Kidney capillary endothelial cell (primary cell): Measurements from ENCODE around the gene AGBL4.

Experiments
- DNase-seq: peaks from one replicate; pipeline ENCODE4 v3.0.0-alpha.2; 2018; ENCODE audit warnings: low spot score

The AGBL4 gene

DNA sequence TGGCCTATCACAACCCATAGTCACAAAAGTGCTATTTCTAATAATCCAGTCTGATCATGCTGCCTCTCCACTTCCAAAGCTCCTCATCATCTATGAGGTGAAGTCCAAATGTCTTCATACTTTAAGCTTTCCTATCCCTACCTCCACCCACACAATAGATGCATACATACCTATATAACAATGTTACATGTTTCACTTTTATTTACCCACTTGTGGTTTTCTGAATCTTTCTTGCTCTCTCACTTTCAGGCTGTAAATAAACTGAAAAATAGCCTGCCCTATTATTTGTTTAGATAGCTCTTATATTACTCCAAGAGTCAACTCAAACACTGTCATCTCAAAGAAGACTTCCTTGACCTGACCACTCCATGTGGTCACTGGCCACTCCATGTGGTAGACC is 840.3 kb downstream of the AGBL4 start:
- no peak for DNase-seq

DNA sequence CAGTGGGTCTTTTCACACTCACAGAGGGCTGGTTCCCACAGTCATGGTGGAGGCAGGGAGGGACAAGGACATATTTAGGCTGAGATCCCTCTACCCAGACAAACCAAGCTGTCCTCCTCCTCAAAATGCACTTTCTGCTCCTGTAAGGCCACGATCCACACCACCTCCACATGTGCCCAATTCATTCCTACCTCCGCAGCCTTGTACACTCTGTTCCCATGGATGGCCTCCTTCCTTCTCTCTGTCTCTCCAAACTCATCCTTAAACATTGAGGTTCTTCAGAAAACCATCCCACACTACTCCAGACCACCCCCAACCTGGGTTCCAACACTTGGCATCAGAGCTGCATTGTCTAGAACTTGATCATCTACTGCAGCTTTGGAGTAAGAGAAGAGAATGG is 842.7 kb downstream of the AGBL4 start:
- no peak for DNase-seq

DNA sequence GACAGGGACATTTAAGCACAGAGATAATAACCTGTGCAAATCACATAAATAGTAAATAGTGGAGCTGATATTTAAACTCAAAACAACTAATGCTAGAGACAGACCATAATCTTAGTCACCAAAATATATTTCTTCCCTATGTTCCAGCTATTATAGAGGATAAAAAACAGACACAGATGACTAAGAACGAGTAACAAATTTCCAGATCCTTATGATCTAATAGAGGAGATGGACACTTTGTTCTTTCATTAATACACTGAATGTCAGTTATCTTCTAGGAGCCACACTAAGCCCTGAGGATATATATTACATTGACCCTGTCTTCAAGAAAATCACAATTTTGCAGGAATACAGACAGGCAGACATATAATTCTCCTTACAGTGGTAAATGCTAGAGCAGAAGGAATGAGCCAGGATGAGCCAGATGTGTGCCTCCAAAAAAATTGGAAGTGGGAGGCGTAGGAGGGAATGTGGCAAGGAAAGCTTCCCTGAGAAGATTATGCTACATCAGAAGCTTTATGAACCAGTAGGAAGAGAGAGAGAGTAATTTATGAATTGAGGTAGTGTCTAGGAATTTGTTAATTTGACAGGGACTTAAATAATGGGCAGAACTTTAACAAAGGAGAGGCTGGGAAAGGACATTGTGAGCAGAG is 851.7 kb downstream of the AGBL4 start:
- no peak for DNase-seq

DNA sequence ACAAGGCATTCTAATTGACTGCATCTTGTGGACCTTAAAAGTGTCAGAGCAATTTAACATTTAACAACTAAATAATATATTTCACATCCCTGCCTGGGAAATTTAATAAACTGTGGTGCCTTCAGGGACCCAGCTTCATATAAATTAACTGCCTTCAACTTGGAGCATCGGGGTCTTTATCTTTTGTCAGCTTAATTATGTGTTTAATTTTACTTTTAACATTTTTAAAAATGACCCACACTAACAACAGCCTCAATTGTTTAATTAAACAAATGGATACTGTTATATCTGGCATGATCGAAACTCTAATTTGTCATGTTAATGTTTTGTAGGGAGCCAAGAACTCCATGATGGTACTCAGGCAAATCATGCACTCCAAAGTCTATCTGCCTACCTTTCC is 857.7 kb downstream of the AGBL4 start:
- no peak for DNase-seq

DNA sequence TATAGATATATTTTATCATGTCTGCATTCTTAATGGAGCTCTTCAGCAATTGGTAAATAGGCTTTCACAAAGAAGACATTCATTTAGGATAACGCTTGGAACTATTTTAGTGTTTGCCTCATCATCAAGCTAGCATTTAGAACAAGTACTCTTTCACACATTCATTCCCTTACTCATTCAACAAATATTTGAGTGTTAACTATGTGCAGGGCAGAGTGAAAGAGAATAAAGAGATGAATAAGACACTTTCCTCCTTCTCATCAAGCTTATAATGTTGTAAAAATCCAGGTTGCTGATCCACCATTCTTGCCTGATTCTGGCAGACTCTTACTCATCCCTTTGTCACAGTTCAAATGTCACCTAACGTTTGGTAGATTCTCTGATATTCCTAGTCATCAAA is 860.7 kb downstream of the AGBL4 start:
- DNase-seq: no peak

DNA sequence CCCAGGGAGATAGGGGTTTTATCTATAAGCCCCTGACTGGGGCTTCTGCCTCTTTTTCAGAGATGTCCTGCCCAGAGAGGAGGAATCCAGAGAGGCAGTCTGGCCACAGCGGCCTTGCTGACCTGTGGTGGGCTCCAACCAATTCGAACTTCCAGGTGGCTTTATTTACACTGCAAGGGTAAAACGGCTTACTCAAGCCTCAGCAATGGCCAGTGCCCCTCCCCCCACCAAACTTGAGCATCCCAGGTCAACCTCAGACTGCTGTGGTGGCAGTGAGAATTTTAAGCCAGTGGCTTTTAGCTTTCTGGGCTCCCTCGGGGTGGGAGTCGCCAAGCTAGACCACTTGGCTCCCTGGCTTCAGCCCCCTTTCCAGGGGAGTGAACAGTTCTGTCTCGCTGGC is 863.1 kb downstream of the AGBL4 start:
- no peak for DNase-seq

DNA sequence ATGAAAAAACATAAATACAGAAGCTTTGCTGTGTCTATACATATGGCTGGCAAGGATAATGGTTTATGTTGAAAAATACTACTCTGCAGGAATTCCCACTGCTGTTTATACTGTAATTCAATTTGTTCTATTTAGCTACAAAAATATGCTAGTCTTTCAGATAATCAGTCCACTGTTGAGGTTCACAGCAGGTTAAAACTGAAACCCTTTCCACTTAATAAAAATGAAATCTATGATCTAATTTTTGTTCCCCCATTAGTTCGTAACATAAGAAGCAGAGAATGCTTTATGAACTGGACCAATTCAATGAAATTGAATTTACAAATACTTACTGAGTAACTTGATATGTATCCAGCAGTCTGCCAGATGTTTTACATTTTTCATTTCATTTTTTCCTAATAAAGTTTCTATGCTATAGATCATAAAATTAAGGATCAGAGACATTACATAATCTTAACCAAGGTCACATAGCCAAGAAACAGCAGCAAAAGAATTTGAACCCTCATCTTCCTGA is 887.0 kb downstream of the AGBL4 start:
- DNase-seq: no peak

DNA sequence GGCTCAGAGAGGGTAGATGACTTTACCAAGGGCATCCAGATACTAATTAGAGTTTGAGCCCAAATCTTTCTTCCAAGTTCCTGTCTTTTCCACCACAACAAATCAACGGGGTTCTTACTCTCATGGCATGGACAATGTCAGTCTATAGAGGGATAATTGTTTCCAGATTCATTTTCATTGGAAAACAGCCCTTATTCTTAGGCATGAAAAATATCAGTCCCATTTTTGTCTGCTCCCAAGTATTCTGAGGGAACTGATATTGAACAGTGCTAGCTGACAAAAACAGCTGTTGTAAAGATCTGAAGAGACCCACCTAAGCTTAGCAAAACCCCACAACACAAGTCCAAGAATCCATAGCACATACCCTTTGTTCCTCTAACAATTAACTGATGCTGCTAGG is 898.0 kb downstream of the AGBL4 start:
- no peak for DNase-seq

DNA sequence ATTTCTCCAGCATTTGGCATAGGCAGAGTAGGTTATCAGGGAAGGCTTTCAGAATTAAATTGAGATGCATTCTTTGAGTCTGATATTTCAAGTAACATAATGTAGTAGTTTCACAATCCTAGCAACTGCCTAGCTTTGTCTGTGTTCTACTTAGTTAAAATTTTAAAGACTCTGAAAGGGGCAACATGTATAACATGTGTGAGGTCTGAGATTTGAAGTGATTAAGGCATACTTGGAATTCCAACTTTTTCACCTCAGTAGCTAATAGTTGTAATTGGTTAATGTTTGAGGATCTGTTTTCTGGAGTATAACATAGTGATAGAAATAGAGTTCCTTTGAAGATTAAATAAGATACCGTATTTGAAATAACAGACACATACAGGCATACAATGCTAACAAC is 911.8 kb downstream of the AGBL4 start:
- no peak for DNase-seq

DNA sequence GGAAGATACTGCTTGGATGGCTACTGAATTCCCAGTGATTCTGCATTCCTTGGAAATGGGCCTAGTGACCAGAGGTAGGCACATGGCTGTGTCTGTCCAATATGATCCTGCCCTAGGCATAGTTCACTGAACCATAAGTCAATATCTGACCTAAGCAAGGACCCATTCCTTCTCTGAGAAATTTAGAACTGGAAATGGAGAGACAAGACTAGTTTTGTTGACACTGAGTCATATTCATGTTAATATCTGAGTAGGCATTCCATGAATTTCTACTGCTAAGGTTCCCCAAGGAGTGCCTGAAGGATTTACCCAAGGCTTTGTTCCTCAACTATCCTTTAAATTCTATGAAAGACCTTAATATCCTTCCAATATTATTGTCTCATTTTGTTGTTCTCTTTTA is 917.3 kb downstream of the AGBL4 start:
- no peak for DNase-seq

DNA sequence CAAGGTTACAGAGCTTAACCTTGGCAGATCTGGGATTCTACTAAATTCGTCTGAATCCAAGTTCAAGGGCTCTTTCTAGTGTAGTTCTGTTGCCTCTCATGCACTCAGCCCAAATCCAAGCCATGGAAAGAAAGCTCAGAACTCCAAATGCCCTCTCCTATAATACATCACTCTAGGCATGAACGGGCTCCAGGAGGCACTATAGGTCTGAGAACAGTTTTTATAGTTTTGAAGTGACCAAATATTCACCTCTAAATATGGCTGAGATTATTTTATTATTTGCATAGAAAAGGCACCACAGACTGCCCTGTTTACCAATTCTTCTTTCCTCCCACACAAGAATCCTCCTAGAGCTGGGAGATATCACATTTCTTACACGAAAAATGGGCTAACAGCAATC is 919.2 kb downstream of the AGBL4 start:
- no peak for DNase-seq

DNA sequence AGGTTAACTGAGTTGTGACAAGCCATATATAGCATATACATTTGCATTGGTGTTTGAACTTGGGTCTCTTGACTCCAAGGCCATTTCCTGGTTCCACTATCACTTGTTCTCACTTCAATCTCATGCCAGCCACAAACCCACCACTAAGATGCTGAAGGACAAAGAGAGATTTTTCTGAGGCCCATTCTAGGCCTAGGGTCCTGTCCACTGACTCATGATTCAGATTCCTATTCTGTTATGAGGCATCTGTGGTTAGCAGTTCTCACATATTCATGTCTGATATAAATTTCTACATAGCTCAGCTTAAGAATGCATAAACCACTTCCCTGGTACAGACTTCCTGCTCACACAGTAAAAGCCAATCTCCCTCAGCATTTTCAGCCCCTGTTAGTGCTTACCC is 921.0 kb downstream of the AGBL4 start:
- DNase-seq: no peak

DNA sequence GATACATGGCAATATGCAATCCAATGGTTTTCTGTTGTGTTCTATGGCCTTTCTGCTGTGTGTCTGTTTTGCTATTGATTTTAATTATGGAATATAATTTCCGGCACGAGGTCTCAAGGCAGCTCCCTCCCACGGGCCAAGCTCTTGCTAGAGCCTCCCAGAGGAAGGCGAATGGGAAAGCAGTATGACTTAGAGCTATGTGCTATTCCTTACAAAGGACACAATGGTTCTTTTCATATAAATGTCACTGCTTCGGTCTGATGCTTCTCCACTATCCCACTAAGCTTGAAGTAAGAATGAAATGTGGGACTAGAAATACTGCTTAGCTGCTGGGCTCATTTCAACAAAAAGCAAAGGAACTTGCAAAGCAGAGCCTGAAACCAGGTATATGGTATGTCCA is 924.9 kb downstream of the AGBL4 start:
- DNase-seq: no peak

DNA sequence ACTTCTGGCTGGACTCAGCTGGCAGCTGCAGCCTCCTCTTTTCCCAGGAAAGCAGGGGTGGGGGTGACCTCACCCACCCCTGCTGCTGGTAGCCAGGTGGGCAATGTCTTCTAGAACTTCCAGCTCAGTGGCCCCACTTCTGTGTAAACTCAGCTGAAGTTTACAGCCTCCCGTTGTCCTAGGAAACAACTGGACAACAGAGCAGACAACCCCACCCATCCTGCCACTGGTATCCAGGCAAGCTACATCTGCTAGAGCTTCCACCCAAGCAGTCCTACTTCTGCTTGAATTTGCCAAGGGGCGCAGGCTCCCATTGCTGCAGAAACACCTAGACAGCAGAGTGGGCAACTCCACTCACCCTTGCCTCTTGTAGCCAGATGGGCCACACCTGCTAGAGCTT is 937.4 kb downstream of the AGBL4 start:
- no peak for DNase-seq

DNA sequence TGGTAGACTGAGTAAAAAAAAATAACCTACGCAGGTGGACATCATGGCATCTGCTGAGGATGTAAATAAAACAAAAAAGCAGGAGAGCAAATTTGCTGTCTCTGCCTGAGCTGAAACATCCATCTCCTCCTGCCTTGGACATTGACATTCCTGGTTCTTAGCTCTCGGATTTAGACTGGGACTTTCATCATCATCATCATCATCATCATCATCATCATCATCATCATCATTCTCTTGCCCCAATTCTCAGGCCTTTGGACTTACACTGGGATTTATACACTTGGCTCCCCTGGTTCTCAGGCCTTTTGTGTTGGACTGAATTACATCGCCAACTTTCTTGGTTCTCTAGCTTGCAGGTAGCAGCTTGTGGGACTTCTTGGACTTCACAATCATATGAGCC is 938.7 kb downstream of the AGBL4 start:
- no peak for DNase-seq

DNA sequence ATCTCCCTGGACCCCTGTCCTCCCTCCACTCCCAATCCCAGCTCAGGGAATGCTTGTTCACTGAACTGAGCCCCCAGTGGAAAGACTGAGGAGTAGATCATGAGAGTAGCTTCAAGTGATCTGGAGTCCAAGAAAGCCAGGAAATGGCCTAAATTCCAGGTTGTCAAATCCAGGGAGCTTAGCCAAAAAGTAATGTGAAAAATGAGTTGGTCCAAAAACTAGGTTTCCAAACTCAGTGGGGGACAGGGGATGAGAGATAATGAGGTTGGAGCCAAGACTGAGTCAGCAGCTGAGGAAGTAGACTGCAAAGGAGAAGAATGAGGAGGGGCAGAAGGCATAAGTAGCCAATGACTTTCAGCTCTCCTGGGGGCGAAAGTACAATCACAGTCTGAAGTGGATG is 963.0 kb downstream of the AGBL4 start:
- no peak for DNase-seq

DNA sequence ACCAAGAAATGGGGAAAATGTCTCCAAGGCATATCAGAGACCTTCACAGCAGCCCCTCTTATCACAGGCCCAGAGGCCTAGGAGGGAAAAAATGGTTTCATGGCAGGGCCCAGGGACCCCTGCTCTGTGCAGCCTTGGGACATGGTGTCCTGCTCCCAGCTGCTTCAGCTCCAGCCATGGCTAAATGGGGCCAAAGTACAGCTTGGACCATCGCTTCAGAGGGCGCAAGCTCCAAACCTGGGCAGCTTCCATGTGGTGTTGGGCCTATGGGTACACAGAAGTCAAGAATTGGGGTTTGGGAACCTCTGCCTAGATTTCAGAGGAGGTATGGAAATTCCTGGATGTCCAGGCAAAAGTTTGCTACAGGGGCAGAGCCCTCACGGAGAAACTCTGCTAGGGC is 964.7 kb downstream of the AGBL4 start:
- no peak for DNase-seq

DNA sequence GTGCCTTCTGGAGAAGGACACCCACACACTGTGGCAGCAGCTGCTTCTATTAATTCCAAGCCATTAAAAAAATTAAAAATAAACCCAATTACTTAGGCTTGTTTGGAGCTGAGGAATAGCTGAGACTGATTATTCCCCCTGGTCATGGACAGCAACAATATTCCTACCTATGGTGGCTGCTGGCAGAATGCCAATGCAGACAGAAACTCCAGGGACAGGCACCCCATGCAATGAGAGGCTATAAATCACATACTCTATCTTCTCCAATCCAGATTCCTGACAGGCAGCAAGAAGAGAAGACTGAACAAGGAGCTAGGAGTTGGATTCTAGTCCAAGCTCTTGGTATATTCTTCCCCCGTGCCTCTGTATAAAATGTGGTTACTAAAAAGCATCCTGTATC is 971.7 kb downstream of the AGBL4 start:
- DNase-seq: no peak

DNA sequence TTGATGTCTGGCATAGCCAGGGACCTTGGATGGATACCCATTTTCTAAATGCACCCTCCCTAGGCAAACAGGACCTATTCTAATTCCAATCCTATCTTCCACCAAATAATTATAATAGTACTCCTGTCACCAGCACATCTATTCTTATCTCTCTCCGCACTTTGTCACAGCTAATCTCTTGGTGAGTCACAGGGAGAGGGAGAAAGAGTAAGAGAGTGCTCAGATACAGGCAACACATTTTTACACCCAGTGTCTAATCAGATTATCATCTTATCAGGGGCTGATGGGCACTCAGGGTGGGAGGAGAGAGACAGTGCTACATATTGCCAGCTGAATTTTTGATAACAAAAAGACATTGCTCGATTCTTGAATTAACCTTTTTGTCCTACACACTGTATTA is 972.1 kb downstream of the AGBL4 start:
- DNase-seq: no peak

DNA sequence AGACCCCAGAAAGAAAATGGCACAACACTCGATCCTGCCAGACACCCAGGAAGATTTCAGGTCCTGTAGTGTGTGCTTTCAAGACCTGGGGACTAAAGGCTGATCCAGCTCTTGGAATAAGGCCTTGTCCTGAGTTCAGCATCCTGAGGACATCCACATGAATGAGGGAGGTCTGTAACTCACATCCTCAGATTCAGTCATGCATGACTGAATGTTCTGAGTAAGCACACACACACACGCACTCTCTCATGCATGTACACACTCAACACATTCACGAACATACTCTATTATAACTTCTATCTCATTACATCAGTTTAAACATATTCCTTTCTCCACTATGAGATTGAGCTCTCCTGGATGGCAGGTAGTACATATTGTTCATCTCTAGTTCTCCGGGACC is 973.7 kb downstream of the AGBL4 start:
- DNase-seq: no peak

DNA sequence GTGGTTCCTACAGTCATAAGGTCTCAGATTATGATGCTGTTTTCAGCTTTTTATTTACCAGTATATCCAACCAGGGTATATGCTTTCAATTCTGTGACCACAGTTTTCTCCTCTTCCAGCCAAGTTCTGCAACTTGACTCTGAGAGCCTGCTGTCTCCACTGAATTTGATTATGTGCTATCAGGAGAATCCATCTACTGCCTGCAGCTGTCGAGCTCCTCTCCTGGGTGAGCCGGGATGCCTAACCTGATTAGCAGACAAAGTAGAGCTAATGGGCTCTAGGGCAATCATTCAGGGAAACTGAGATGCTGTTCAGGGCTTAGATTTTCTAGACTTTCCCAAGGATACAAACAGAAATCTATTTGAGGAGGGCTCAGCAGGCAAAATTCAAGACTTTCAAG is 975.6 kb downstream of the AGBL4 start:
- no peak for DNase-seq

DNA sequence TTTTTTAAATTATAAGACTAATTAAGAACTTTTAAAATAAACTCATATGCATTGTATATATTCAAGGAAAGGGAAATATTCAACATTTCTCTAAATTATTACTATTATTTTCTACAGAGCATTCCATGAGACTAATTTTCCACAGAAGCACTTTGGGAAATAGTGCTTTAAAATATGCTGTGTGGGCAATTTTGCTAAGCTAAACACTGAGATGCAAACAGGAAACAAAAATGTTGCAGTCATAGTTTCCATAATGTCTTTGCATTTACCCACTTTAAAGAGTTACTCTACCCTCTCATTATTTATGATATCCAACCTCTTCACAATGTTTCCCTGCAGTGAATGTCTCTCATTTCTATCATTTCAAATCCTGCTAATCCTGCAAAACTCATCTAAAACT is 977.4 kb downstream of the AGBL4 start:
- no peak for DNase-seq

DNA sequence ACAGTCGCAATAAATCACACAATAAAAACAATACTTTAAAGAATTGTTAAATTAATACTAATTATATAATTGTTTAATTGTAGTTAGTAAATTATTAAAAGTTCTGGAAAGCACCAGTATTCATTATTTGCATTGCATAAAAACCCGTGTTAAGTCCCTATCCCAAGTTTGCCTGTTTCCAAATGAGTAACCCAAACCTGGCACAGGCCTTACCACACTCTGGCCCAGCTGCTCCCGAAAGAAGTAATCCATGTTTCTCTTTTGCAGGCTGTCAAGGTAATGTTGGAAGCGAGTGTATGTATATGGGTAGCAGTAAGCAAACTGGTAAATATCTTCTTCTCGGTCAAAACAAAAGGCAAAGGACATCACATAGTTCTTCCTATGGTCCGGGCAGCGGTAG is 978.4 kb downstream of the AGBL4 start:
- DNase-seq: no peak

DNA sequence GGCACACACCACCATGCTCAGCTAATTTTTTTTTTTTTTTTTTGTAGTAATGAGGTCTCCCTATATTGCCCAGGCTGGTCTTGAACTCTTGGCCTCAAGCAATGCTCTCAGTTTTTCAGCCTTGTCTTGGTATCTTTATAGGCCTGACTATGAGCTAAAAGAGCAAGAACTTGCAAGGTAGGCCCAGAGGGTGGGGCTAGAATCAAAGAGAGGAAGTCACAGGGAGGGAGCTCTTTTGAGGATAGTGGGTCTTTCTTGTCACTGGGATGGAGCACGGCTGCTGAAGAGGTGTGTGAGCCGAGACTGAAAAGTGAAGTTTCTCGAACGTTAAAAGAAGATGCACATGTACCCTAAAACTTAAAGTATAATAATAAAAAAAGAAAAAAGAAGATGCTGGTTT is 987.1 kb downstream of the AGBL4 start:
- DNase-seq: no peak

DNA sequence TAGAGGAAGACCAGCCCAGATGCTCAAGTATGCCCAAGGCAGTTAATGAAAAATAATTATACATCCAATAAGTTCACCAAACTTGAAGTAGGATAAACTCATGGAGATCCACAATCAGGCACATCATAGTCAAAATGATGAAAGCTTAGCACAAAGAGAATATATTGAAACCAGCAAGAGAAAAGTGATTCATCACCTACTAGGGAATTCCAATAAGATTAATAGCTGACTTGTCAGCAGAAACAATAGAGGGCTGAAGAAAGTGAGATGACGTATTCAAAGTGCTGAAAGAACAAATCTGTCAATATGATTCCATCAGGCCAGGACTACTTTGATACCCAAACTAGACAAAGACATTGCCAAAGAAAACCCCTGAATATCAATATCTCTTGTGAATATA is 995.4 kb downstream of the AGBL4 start:
- DNase-seq: no peak
